ENCODE data around the gene LNP1. TPM values are rescaled to one million over a fixed set of nuclear protein-coding genes. Genes with fewer than 3 reads are reported as not detected.

The LNP1 gene
- total RNA-seq, 3 donors from 2014 or later (not counting 1 experiment from before 2014, with no cell fraction given), result 0.39 to 0.85 (median 0.73) TPM

GRCh38 chr3:100437721-100438622 lies 36.6 kb downstream of the LNP1 start:
- ATAC-seq, result no peak
- Histone ChIP-seq H3K36me3 (ENCODE audit: control insufficient read depth, insufficient read depth, low read length) (no peaks in the 10 kb centered on the region), H3K4me3 (ENCODE audit: low read length) (no peak overlapping the region), H3K27me3 (ENCODE audit: control insufficient read depth, insufficient read depth, low read length) (no peaks in the 10 kb centered on the region), H3K4me1 (ENCODE audit: control insufficient read depth, insufficient read depth, low read length) (no peaks in the 10 kb centered on the region), H3K27ac (ENCODE audit: low read length) (no peak overlapping the region), H3K9me3 (ENCODE audit: control insufficient read depth, insufficient read depth, low read length) (no peaks in the 10 kb centered on the region)
- no peak for DNase-seq
- TF ChIP-seq, protein P1, sequence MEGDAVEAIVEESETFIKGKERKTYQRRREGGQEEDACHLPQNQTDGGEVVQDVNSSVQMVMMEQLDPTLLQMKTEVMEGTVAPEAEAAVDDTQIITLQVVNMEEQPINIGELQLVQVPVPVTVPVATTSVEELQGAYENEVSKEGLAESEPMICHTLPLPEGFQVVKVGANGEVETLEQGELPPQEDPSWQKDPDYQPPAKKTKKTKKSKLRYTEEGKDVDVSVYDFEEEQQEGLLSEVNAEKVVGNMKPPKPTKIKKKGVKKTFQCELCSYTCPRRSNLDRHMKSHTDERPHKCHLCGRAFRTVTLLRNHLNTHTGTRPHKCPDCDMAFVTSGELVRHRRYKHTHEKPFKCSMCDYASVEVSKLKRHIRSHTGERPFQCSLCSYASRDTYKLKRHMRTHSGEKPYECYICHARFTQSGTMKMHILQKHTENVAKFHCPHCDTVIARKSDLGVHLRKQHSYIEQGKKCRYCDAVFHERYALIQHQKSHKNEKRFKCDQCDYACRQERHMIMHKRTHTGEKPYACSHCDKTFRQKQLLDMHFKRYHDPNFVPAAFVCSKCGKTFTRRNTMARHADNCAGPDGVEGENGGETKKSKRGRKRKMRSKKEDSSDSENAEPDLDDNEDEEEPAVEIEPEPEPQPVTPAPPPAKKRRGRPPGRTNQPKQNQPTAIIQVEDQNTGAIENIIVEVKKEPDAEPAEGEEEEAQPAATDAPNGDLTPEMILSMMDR (IDR thresholded peaks at IDR 0.05), result no peak
- WGBS (ENCODE audit: insufficient coverage), result 86% methylated on average over 1 of the region's 3 CpGs
- intact Hi-C loops (cut with micrococcal nuclease), result no loop called here
- Mint-ChIP-seq H3K4me3 (no peak overlapping the region), H3K4me1 (no peaks in the 10 kb centered on the region), H3K9me3 (no peaks in the 10 kb centered on the region), H3K36me3 (no peaks in the 10 kb centered on the region), H3K27me3 (ENCODE audit: low read depth in 2 of 2) (peaks cover 0 to 9% of the 10 kb centered on the region in 2 donors), H3K27ac (no peak overlapping the region)

GRCh38 chr3:100438623-100438974 lies 37.3 kb downstream of the LNP1 start:
- ATAC-seq, result no peak
- 100% methylated on average over 2 of the region's 2 CpGs for WGBS (ENCODE audit: insufficient coverage)
- Histone ChIP-seq H3K9me3 (ENCODE audit: control insufficient read depth, insufficient read depth, low read length) (no peaks in the 10 kb centered on the region), H3K27ac (ENCODE audit: low read length) (no peak overlapping the region), H3K4me3 (ENCODE audit: low read length) (no peak overlapping the region), H3K36me3 (ENCODE audit: control insufficient read depth, insufficient read depth, low read length) (no peaks in the 10 kb centered on the region), H3K4me1 (ENCODE audit: control insufficient read depth, insufficient read depth, low read length) (no peaks in the 10 kb centered on the region), H3K27me3 (ENCODE audit: control insufficient read depth, insufficient read depth, low read length) (no peaks in the 10 kb centered on the region)
- no peaks in the 10 kb centered on the region for H3K36me3 Mint-ChIP-seq
- H3K9me3 Mint-ChIP-seq, result no peaks in the 10 kb centered on the region
- no peak for DNase-seq
- TF ChIP-seq, protein P1 (IDR thresholded peaks at IDR 0.05), result no peak
- peaks cover 0 to 9% of the 10 kb centered on the region in 2 donors for H3K27me3 Mint-ChIP-seq (ENCODE audit: low read depth in 2 of 2)
- H3K4me1 Mint-ChIP-seq, result no peaks in the 10 kb centered on the region
- no peak overlapping the region for H3K27ac Mint-ChIP-seq
- no peak overlapping the region for H3K4me3 Mint-ChIP-seq
- intact Hi-C loops (cut with micrococcal nuclease), result no loop called here

DNA sequence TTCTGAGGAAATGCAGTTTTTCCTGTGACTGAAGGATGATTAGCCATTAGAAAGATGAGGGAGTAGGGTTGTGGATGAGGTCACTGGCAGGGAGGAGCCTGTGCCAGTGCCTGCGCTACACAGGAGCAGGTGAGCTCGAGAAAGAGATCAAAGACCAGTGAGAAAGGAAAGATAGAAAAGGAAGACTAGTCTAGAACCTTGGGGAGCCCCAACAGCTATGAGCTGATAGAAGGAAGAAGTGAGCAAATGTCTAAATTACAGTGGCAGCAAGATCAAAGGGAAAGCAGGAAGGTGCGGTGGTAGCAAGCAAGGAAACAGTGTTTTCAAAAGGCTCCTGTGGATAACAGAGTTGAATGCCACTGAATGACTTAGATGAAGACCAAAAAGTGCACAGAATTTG lies 39.6 kb downstream of the LNP1 start:
- no peaks in the 10 kb centered on the region for H3K36me3 Mint-ChIP-seq

More for the DNA sequence above, 39.6 kb downstream of the LNP1 start:
- no peaks in the 10 kb centered on the region for H3K9me3 Mint-ChIP-seq
- H3K4me3 Mint-ChIP-seq, result no peak overlapping the region
- H3K27me3 Mint-ChIP-seq (ENCODE audit: low read depth in 2 of 2), result peaks cover 0 to 5% of the 10 kb centered on the region in 2 donors
- H3K27ac Mint-ChIP-seq, result no peak overlapping the region
- intact Hi-C loops (cut with micrococcal nuclease), result no loop called here
- no peaks in the 10 kb centered on the region for H3K27me3 ChIP-seq (ENCODE audit: control insufficient read depth, insufficient read depth, low read length)
- no peaks in the 10 kb centered on the region for H3K9me3 ChIP-seq (ENCODE audit: control insufficient read depth, insufficient read depth, low read length)
- ATAC-seq (no peak), DNase-seq (peak in 1 of 2 donors; percentile 26)
- no peaks in the 10 kb centered on the region for H3K4me1 ChIP-seq (ENCODE audit: control insufficient read depth, insufficient read depth, low read length)
- no peak overlapping the region for H3K27ac ChIP-seq (ENCODE audit: low read length)
- H3K36me3 ChIP-seq (ENCODE audit: control insufficient read depth, insufficient read depth, low read length), result no peaks in the 10 kb centered on the region
- no peaks in the 10 kb centered on the region for H3K4me1 Mint-ChIP-seq
- TF ChIP-seq, protein P1 (IDR thresholded peaks at IDR 0.05), result no peak
- H3K4me3 ChIP-seq (ENCODE audit: low read length), result no peak overlapping the region
- WGBS (ENCODE audit: insufficient coverage), result 78% methylated on average over 3 of the region's 3 CpGs

Data from natural killer cell (primary cell).